ENCODE measurements around the gene TBC1D21.

DNA sequence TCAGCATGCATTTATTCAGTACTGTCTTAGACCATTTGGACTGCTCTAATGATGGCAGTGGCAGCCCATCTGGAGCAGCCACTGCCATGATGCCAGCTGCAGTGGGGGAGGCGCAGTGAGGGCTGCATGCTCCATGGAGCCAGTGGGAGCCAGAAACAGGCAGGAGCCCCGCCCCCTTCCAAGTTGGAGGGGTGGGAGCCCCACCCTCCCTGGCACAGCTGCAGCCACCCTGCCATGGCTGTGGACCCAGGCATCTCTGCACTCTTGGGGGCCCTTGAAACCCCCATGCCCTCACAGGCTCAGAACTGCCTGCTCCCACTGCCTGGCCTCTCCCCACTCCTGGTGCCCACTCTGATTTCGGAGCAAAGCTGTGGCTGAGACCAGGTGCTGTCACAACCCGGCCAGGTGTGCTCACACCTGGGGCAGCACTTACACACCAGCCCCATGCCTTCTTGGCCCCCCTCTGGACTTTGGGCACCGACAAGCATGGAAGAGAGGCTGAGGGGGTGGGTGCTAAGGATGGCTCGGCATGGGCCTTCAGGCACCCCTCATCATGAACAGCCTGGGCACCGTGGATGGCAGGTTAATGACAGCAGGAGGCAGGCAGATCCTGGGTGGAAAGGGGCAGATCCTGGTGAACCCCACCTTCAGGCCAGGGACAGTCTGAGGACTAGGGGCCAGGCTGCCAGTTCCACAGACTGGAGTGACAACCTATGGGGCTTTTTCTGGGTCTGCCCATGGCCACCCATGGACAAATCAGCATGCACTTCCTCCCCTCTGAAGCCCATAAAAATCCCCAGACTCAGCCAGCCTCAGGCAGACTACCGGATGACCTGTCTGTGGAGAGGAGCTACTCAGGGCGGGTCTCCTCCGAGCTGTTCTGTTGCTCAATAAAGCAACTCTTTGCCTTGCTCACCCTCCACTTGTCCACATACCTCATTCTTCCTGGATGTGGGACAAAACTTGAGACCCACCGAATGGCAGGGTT lies 18.3 kb downstream of the TBC1D21 start:
- TF ChIP-seq, protein P1, sequence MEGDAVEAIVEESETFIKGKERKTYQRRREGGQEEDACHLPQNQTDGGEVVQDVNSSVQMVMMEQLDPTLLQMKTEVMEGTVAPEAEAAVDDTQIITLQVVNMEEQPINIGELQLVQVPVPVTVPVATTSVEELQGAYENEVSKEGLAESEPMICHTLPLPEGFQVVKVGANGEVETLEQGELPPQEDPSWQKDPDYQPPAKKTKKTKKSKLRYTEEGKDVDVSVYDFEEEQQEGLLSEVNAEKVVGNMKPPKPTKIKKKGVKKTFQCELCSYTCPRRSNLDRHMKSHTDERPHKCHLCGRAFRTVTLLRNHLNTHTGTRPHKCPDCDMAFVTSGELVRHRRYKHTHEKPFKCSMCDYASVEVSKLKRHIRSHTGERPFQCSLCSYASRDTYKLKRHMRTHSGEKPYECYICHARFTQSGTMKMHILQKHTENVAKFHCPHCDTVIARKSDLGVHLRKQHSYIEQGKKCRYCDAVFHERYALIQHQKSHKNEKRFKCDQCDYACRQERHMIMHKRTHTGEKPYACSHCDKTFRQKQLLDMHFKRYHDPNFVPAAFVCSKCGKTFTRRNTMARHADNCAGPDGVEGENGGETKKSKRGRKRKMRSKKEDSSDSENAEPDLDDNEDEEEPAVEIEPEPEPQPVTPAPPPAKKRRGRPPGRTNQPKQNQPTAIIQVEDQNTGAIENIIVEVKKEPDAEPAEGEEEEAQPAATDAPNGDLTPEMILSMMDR (conservative IDR thresholded peaks at IDR 0.05), result no peak
- TF ChIP-seq ZFX (IDR thresholded peaks at IDR 0.05), result no peak

Data from C4-2B (cell line).